ENCODE results near the gene PAGR1.
"Not testable (repeated sequence)": the region's sequence is repeated elsewhere in the genome, so short reads cannot be mapped to it uniquely, and the experiment has no call there.

Gene PAGR1

GRCh38 chr16:29811896-29812665 is 3.9 kb upstream of the PAGR1 start, which contains the start of gene PRRT2:
PRRT2 (plus strand) TSS chr16:29812193; CDS start chr16:29813055, 862 bp downstream.
- no peak for DNase-seq (ENCODE audit: low read depth in 2 of 3, low spot score in 2 of 3)

DNA sequence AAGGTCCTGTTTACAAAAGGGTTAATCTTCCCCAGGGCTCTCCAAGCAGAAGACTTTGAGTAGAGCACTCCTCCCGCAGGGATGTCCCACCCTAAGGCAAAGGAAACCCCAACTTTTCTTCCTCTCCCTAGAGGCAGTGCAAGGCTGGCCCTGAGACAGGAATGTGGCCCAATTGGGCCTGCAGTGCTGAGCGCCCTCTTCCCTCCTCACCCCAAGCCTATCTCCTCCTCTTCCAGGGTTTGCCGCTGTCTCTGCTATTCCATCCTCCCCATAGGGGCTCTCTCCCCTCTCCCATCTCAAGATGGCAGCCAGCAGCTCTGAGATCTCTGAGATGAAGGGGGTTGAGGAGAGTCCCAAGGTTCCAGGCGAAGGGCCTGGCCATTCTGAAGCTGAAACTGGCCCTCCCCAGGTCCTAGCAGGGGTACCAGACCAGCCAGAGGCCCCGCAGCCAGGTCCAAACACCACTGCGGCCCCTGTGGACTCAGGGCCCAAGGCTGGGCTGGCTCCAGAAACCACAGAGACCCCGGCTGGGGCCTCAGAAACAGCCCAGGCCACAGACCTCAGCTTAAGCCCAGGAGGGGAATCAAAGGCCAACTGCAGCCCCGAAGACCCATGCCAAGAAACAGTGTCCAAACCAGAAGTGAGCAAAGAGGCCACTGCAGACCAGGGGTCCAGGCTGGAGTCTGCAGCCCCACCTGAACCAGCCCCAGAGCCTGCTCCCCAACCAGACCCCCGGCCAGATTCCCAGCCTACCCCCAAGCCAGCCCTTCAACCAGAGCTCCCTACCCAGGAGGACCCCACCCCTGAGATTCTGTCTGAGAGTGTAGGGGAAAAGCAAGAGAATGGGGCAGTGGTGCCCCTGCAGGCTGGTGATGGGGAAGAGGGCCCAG is 3.0 kb upstream of the PAGR1 start:
- DNase-seq (ENCODE audit: low read depth in 2 of 3, low spot score in 2 of 3): no peak

GRCh38 chr16:29813644-29814562 is 2.0 kb upstream of the PAGR1 start:
- no peak for DNase-seq (ENCODE audit: low read depth in 2 of 3, low spot score in 2 of 3)

GRCh38 chr16:29814592-29814991 is 1.4 kb upstream of the PAGR1 start:
- no peak for DNase-seq (ENCODE audit: low read depth in 2 of 3, low spot score in 2 of 3)

GRCh38 chr16:29815032-29815721 is 775 bp upstream of the PAGR1 start:
- DNase-seq (ENCODE audit: low read depth in 2 of 3, low spot score in 2 of 3): no peak

- DNase-seq (ENCODE audit: low read depth in 2 of 3, low spot score in 2 of 3): no peak
Observed at GRCh38 chr16:29816694-29817441, 916 bp downstream of the PAGR1 start.

GRCh38 chr16:29818082-29818481 is 2.1 kb downstream of the PAGR1 start:
- DNase-seq (ENCODE audit: low read depth in 2 of 3, low spot score in 2 of 3): no peak

GRCh38 chr16:29819506-29819905 is 3.6 kb downstream of the PAGR1 start:
- DNase-seq (ENCODE audit: low read depth in 2 of 3, low spot score in 2 of 3): no peak

DNA sequence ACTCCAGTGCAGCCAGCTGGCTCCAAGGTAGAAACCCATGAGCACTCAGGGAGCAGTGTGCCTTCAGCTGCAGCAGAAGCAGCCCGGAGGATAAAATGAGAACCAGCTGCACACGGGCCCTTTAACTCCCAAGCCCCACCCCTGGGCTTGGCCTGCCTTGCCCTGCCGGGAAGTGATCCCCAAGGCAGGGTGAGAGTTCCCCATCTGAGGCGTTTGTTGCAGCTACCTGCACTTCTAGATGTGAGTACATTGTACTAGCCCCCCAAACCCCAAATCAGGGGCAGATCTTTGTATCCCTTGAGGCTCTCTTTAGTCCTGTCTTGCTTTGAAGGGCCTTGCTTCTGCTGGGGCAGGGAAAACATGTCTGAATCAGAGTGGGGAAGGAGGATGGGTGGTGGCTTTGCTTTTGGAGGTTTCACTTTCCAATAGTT is 4.3 kb downstream of the PAGR1 start, which contains the start of gene MVP:
Gene MVP (plus strand): TSS at position 192 of the 431 bp plus-strand sequence. CDS start 10,088 bp downstream, outside the sequence.
- DNase-seq (ENCODE audit: low read depth in 2 of 3, low spot score in 2 of 3): no peak

DNA sequence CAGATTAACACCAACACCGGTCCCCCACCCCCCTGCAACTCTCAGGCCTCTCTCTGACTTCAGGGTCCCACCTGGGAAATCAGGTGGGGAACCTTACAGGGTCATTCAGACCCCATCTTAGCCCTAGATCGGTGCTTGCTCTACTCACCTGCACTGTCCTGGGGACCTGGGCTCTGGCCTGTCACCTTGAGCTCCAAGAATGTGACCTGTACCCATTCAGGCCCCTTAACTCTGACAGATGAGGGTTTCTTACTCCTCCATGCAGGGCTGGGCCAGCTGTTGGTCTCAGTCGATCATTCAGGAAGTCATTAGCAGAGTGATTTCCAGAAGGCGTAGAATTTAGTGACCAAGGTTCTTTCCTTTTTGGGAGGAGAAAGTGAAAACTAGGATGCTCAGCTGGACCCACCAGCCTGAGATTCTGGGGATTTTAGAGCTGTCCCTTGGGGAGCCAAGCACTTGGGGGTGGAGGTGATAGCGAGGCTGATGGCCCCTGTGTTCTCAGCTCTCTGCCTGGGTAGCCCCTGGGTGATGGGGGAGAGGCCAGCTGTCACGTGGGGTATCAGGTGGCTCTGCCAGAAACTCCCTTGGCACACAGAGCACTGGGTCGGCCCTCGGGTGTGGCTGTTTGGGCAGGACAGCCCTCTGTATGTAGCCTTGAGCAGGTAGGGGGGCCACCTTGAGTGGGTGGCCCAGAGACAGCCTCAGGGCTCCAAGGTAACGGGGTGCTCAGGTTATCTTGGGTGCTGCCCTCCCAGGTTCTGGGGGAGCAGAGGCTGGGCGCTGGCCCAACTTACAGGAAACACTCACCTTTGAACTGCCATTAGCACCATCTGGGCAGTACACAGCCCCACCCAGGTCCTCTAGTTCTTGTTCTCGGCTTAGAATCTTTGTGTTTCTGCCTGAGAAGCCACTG is 5.0 kb downstream of the PAGR1 start:
- no peak for DNase-seq (ENCODE audit: low read depth in 2 of 3, low spot score in 2 of 3)

DNA sequence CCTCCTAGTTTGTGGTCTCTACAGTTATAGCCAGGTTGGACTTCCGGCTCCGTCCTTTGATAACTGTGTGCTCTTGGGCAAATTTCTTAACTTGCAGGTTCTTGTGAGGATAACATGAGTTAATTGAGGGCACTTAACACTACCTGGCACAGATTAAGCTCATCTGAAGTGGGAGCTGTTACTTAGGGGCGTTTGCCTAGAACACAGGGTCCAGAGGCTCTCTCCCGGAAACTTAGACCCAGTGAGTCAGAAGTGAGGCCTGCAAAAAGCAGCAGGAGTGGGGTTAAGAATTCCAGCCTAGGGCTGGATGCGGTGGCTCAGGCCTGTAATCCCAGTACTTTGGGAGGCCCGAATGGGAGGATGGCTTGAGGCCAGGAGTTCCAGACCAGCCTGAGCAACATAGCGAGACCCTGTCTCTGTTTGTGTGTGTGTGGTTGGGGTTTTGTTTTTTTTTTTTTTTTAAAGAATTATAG is 5.7 kb downstream of the PAGR1 start:
- DNase-seq (ENCODE audit: low read depth in 2 of 3, low spot score in 2 of 3): no peak

- no peak for DNase-seq (ENCODE audit: low read depth in 2 of 3, low spot score in 2 of 3)
Observed at GRCh38 chr16:29824589-29825144, 8.7 kb downstream of the PAGR1 start.

GRCh38 chr16:29825145-29826044 is 9.4 kb downstream of the PAGR1 start:
- no peak for DNase-seq (ENCODE audit: low read depth in 2 of 3, low spot score in 2 of 3)

- DNase-seq (ENCODE audit: low read depth in 2 of 3, low spot score in 2 of 3): no peak
Observed at GRCh38 chr16:29826342-29826695, 10.4 kb downstream of the PAGR1 start.

DNA sequence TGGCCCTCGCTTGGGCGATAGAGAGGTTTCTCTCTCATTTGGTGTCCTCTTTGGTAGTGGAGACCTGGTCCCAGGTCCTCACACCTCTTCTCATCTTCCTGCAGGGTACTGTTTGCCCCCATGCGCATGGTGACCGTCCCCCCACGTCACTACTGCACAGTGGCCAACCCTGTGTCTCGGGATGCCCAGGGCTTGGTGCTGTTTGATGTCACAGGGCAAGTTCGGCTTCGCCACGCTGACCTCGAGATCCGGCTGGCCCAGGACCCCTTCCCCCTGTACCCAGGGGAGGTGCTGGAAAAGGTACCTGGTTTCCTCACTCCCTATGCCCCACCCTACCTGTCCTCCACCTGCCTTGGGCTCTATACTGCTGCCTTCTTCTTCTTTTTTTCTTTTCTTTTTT is 14.8 kb downstream of the PAGR1 start:
- no peak for DNase-seq (ENCODE audit: low read depth in 2 of 3, low spot score in 2 of 3)

GRCh38 chr16:29831490-29831889 is 15.5 kb downstream of the PAGR1 start:
- no peak for DNase-seq (ENCODE audit: low read depth in 2 of 3, low spot score in 2 of 3)

- DNase-seq (ENCODE audit: low read depth in 2 of 3, low spot score in 2 of 3): not testable (repeated sequence)
Observed at GRCh38 chr16:29833219-29833618, 17.3 kb downstream of the PAGR1 start.
